Calu3 (cell line): ENCODE results near the gene NXN. TPM values are rescaled to one million over a fixed set of nuclear protein-coding genes. Genes with fewer than 3 reads are reported as not detected.

Experiments used
- BruUV-seq: library from RNA; stranded (reverse); fragments of 400-500 nt; replicated peaks from 2 replicates; lab custom pipeline; 2021; lab: Mats Ljungman, UMichigan
- CTCF ChIA-PET: fragments of 300-600 bp; sonication (Branson Sonifier 250); formaldehyde crosslinking; loops from one replicate; lab custom pipeline; 2022; ENCODE audit warnings: antibody characterized with exemption; lab: Charles Lee
- DNase-seq: peaks from one replicate; pipeline ENCODE4 v3.0.0; 2022
- H3K27ac Mint-ChIP-seq: one replicate; pipeline ENCODE4 v1.8.0; 2022; ENCODE audit warnings: mixed read lengths; ENCODE audit not compliant: unreplicated experiment
- H3K27me3 Mint-ChIP-seq: one replicate; pipeline ENCODE4 v1.8.0; 2022; ENCODE audit warnings: mixed read lengths; ENCODE audit not compliant: unreplicated experiment
- H3K36me3 Mint-ChIP-seq: one replicate; pipeline ENCODE4 v1.8.0; 2022; ENCODE audit warnings: mild to moderate bottlenecking, moderate library complexity, mixed read lengths; ENCODE audit not compliant: insufficient read depth, unreplicated experiment
- H3K4me1 Mint-ChIP-seq: one replicate; pipeline ENCODE4 v1.8.0; 2022; ENCODE audit warnings: mild to moderate bottlenecking, low read depth, mixed read lengths; ENCODE audit not compliant: unreplicated experiment
- H3K4me3 Mint-ChIP-seq: one replicate; pipeline ENCODE4 v1.8.0; 2022; ENCODE audit warnings: mild to moderate bottlenecking, low read depth, moderate library complexity, mixed read lengths; ENCODE audit not compliant: unreplicated experiment
- H3K9me3 Mint-ChIP-seq: one replicate; pipeline ENCODE4 v1.8.0; 2022; ENCODE audit warnings: low read depth, mixed read lengths; ENCODE audit not compliant: unreplicated experiment
- CTCF ChIP-seq: fragments of 200-600 bp; IDR thresholded peaks from one replicate; pipeline ENCODE4 v1.8.0; 2022; ENCODE audit warnings: antibody characterized with exemption; ENCODE audit not compliant: unreplicated experiment
- intact Hi-C: fragments of 100-400 bp; cut with micrococcal nuclease; formaldehyde crosslinking; loops from one replicate; pipeline ENCODE4 v1.10.0; 2022; ENCODE audit not compliant: unreplicated experiment
- total RNA-seq: library from RNA; stranded (reverse); gene quantifications from 2 replicates; pipeline ENCODE4 v1.2.3, GENCODE V29; 2022

Gene NXN
- total RNA-seq, 1 experiment from 2014 or later: 1.8 TPM

- no peaks in the 10 kb centered on the region for H3K27me3 Mint-ChIP-seq
- DNase-seq: no peak
- H3K36me3 Mint-ChIP-seq: peaks cover 36% of the 10 kb centered on the region
- BruUV-seq: no TSS peak
- no peak for TF ChIP-seq CTCF
- H3K9me3 Mint-ChIP-seq: no peaks in the 10 kb centered on the region
- CTCF ChIA-PET: no interaction called here
- peaks cover 17% of the 10 kb centered on the region for H3K4me1 Mint-ChIP-seq
- H3K27ac Mint-ChIP-seq: no peak overlapping the region
- no peak overlapping the region for H3K4me3 Mint-ChIP-seq
- intact Hi-C loops: no loop called here
These were observed 226.2 kb downstream of the NXN start for GRCh38 chr17:753418-753817.

- peaks cover 36% of the 10 kb centered on the region for H3K36me3 Mint-ChIP-seq
- H3K4me3 Mint-ChIP-seq: peak overlapping the region; percentile 94
- H3K27ac Mint-ChIP-seq: peak overlapping the region; percentile 60
- peaks cover 24% of the 10 kb centered on the region for H3K4me1 Mint-ChIP-seq
- no peak for TF ChIP-seq CTCF
- BruUV-seq: no TSS peak
- CTCF ChIA-PET: interaction anchor here (0.6 to 1.0 kb wide), 2 partner anchors 37 to 244 kb away, joined by 3 to 4 read pairs; partner anchors contain the start of gene TIMM22
- no peaks in the 10 kb centered on the region for H3K27me3 Mint-ChIP-seq
- DNase-seq: no peak
- intact Hi-C loops: no loop called here
- no peaks in the 10 kb centered on the region for H3K9me3 Mint-ChIP-seq
These were observed 226.9 kb downstream of the NXN start for GRCh38 chr17:752620-753219.

- H3K27me3 Mint-ChIP-seq: no peaks in the 10 kb centered on the region
- peak within 1 kb of the TSS; percentile 94 for H3K4me3 Mint-ChIP-seq
- CTCF ChIA-PET: interaction anchor here (0.6 to 1.0 kb wide), 2 partner anchors 37 to 245 kb away, joined by 3 to 4 read pairs; partner anchors contain the start of gene TIMM22
- H3K27ac Mint-ChIP-seq: peak within 1 kb of the TSS; percentile 60
- no TSS peak for BruUV-seq
- peak; percentile 84 for TF ChIP-seq CTCF
- H3K4me1 Mint-ChIP-seq: peaks cover 24% of the 10 kb centered on the region
- peaks cover 36% of the 10 kb centered on the region for H3K36me3 Mint-ChIP-seq
- no peaks in the 10 kb centered on the region for H3K9me3 Mint-ChIP-seq
- DNase-seq: peak; percentile 93
- intact Hi-C loops: no loop called here
These were observed 227.5 kb downstream of the NXN start, which contains the start of gene GEMIN4 for GRCh38 chr17:752002-752619. GEMIN4 (minus strand) TSS chr17:752264; CDS start chr17:752142, 122 bp downstream.

- TSS peak; percentile 49 for BruUV-seq
- CTCF ChIA-PET: interaction anchor here (0.6 kb wide), 2 partner anchors 37 to 396 kb away, joined by 4 to 5 read pairs; partner anchors contain the start of gene VPS53
- DNase-seq: peak; percentile 31
These were observed 228.1 kb downstream of the NXN start for GRCh38 chr17:751269-752001.

More at GRCh38 chr17:751269-752001, 228.1 kb downstream of the NXN start:
- Mint-ChIP-seq H3K9me3 (no peaks in the 10 kb centered on the region), H3K27ac (no peak overlapping the region), H3K4me3 (peak overlapping the region; percentile 94), H3K4me1 (peaks cover 24% of the 10 kb centered on the region), H3K36me3 (peaks cover 41% of the 10 kb centered on the region), H3K27me3 (no peaks in the 10 kb centered on the region)
- no peak for TF ChIP-seq CTCF
- intact Hi-C loops: no loop called here
